ENCODE measurements around the gene CCDC186.

CCDC186 gene

DNA sequence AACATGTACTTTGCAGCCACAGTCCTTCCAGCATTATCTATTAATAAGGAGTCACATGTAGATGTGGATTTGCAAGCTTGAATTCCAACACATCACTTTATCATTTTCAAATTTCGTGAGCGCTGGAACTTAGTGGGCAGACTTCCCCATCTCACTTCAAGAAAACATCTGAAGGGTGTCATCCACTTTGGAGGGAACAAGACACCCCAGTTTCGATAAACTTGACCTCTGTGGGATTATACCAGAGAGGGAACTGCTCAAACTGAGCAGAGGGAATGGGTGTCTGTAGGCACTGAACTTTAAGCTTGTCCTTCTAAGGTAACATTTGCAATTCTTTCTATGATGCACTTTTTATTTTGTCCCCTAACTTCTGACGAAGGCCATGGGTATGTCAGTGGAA lies 102.8 kb downstream of the CCDC186 start:
- DNase-seq (ENCODE audit: low read depth in 1 of 2, low spot score in 1 of 2), result no peak
